HG03575 (cell line): Measurements from ENCODE around the gene NFATC4.

Experiments
- ATAC-seq: cut with Tn5 transposase; IDR thresholded peaks from one replicate; pipeline ENCODE4 v1.9.1; 2021; ENCODE audit not compliant: unreplicated experiment, insufficient number of reproducible peaks, low FRiP score; ENCODE audit errors: extremely low read depth

NFATC4 gene

GRCh38 chr14:24417832-24418491 is 50.0 kb downstream of the NFATC4 start:
- no peak for ATAC-seq

GRCh38 chr14:24418492-24418873 is 50.5 kb downstream of the NFATC4 start:
- ATAC-seq: no peak

- no peak for ATAC-seq
These were observed 54.3 kb downstream of the NFATC4 start for GRCh38 chr14:24422261-24422660.

GRCh38 chr14:24422694-24423601 is 55.0 kb downstream of the NFATC4 start:
- no peak for ATAC-seq

- no peak for ATAC-seq
These were observed 57.7 kb downstream of the NFATC4 start for GRCh38 chr14:24425704-24426103.

GRCh38 chr14:24426150-24426911 is 58.3 kb downstream of the NFATC4 start:
- ATAC-seq: no peak

DNA sequence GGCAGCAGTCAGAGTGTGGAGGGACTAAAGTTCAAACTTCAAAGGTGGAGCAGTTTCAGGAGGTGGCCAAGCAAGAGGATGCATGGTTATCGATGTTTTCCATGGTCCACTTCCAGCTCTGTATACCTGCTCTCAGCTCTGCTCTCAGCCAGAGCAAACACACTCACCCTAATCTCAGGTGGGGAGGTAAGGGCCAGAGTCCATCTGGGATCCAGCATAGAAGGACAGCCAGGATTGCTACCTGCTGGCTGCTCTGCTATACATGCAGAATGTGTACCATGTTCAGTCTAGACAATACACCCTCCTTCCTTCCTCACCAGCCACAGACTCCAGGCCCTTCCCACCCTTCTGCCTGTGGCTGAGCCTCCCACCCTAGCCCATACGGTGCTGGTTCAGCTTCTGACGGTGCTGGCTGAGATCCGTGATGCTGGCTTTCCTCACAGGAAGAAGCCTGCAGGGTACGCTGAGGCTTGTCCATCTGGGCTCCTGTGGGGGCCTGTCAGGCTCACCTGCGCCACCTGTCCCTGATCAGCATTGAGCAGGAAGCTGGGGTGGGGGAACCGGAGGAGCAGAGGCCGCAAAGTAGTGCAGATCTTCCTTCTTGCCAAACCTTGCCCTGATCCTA is 59.0 kb downstream of the NFATC4 start:
- ATAC-seq: no peak

- no peak for ATAC-seq
These were observed 59.8 kb downstream of the NFATC4 start for GRCh38 chr14:24427537-24428508.

GRCh38 chr14:24428628-24429394 is 60.8 kb downstream of the NFATC4 start:
- no peak for ATAC-seq
